ENCODE data around the gene PATL2.

The PATL2 gene

DNA sequence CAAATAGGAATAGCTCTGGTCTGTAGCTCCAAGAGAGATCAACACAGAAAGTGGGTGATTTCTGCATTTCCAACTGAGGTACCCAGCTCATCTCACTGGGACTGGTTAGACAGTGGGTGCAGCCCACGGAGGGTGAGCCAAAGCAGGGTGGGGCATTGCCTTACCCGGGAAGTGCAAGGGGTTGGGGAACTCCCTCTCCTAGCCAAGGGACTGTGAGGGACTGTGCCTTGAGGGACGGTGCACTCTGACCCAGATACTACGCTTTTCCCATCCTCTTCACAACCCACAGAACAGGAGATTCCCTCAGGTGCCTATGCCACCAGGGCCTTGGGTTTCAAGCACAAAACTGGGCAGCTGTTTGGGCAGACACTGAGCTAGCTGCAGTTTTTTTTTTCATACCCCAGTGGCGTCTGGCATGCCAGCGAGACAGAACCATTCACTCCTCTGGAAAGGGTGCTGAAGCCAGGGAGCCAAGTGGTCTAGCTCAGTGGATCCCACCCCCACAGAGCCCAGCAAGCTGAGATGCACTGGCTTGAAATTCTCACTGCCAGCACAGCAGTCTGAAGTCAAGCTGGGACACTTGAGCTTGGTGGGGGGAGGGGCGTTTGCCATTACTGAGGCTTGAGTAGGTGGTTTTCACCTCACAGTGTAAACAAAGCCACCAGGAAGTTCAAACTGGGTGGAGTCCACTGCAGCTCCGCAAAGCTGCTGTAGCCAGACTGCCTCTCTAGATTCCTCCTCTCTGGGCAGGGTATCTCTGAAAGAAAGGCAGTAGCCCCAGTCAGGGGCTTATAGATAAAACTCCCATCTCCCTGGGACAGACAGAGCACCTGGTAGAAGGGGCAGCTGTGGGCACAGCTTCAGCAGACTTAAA lies 28.1 kb downstream of the PATL2 start:
- DNase-seq, result peak; percentile 88

GRCh38 chr15:44682211-44682610 lies 28.9 kb downstream of the PATL2 start:
- DNase-seq, result no peak

DNA sequence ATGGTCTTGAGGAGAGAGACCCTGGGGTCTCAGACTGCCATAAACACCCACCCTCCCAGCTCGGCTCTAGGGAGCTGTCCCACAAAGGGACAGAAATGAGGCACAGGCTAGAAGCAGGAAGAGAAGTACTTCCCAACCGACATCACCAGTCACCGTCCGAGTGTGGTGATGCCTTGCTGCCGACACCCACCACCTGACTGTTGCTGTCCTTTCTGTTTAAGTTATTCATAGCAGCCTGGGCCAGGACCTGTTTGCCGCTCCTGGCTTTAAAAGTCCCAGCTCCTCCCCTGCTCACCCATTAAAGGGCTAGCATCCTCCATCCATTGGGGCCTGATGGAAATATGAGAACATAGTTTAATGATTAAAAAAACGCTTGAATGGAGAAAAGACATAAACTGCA lies 34.4 kb downstream of the PATL2 start:
- peak; percentile 52 for DNase-seq

DNA sequence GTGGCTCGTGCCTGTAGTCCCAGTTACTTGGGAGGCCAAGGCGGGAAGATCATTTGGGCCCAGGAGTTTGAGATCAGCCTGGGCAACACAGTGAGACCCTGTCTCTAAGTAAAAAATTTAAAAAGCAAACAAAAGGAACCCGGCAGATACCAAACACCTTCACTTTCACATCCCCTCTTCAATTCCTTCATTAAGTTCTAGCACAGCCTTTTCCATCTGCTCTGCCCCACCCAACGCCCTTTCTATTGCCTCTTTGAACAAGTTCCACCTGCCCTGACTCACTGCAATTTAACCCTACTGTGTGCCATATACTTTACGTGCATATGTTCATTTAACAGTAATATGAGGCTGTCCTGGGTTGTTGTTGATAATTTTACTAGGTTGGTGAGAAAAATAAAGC lies 35.2 kb downstream of the PATL2 start:
- no peak for DNase-seq

DNA sequence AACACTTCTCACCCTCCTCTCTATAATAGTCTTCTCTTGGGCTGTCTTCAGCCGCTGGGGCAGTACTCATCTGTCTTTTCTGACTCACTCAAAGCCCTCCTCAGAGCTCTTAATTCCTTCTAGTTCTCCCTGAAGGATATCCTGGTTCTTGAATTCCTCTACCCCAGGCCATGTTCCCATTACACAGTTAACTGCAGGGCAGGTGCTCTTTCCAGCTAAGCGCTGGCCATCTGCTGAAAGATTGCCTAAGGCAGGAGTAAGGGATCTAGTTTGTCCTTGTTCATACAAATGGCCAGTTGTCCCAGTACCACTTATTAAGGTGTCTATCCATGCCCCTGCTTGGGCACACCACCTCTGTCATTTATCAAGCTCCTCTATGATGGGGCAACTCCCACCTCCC lies 37.5 kb downstream of the PATL2 start:
- no peak for DNase-seq

- DNase-seq, result no peak
Observed at GRCh38 chr15:44670087-44670950, 40.8 kb downstream of the PATL2 start.

DNA sequence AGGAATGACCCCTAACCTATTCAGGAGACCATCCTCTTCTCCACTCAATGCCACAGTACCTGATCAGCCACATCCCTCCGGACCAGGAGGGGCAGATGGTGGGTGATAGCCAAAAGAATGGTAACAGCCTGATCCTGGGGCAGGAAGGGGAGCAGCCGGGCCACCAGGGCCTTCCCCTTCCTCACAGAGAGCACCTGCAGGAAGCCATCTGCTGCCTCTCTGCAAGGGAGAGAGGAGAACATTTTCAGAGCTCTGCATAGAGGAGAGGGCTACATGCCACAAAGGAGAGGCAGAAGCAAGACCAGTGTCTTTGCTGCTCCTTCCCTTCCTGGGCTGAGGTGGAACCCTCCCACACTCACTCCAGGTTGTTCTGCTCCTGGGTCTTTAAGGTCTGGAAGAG lies 42.2 kb downstream of the PATL2 start:
- no peak for DNase-seq

DNA sequence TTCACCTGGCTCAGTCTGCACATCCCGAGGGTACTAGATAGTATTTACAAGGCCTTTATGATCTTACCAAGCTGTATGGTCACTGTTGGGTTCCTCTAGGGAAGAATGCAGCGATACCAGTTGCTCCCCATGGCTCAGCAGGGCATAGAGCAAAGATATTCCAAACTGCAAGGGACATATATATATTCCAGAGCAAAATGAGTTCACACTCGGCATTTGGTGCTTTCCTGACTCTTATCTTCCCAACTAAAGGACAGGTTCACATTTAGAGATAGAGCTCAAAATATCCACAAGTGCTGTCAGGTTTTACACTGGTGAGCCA lies 44.1 kb downstream of the PATL2 start:
- DNase-seq, result no peak

- no peak for DNase-seq
Observed at GRCh38 chr15:44666210-44667038, 44.7 kb downstream of the PATL2 start.

- DNase-seq, result peak; percentile 98
Observed at GRCh38 chr15:44663410-44664308, 47.5 kb downstream of the PATL2 start, which contains the start of gene SPG11. SPG11 (minus strand) TSS chr15:44663662; CDS start chr15:44663647, 15 bp downstream.

DNA sequence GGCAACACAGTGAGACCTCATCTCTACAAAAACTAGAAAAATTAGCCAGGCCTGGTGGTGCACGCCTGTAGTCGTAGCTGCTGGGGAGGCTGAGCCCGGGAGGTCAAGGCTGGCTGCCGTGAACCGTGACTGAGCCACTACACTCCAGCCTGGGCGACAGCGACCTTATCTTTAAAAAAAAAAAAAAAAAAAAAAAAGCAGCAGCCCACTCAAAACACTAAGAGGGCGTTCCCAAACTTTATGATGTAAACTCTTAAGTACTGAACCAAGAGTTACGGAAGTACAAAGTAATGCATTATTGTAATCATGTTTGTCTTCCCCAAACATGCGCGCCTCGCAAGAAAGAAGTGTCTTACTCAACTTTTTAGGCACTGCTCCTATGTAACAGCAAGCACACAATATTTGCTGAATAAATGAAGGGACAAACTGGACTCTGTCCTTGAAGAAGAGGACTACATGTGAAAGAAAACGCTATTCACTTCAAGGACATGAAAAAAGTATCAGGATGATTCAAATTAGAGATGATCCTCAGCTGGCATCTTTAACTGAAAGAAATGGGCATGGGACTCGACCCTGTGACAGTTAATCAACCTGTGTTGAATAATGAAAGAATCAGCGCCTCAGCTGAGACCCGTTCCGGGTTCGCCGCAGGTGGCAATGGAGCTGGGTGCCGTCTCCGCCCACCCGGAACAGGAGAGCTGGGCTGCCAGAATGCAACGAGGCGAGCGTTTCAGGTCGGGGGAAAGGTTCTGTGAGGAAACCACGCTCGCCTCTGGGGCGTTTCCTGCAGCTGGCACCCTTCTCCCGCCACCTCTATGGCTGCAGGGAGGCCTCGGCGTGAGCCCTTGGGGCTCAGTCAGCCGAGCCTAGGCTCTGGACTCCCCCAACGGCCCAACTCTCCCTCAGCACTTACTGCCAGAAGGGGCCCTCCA lies 48.4 kb downstream of the PATL2 start:
- DNase-seq, result peak; percentile 88

GRCh38 chr15:44661576-44661975 lies 49.5 kb downstream of the PATL2 start:
- no peak for DNase-seq

- no peak for DNase-seq
Observed at GRCh38 chr15:44659056-44659455, 52.1 kb downstream of the PATL2 start.

DNA sequence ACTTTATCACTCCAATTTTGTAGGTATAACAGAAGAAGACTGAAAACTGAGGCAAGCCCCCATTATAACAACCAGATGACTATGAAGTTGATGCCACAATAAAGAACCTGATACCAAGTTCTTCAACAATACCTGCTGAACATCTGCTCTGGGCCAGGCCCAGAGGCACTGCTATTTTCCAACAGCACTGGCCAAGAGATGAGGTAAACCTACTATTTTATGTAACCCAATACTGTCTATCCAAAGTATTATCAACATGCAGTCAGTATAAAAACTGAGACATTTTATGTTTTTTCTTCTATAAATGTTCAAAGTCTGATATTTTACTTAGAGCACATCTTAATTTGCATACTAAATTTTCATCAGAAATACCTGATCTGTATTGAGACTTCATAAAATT lies 53.7 kb downstream of the PATL2 start:
- no peak for DNase-seq

DNA sequence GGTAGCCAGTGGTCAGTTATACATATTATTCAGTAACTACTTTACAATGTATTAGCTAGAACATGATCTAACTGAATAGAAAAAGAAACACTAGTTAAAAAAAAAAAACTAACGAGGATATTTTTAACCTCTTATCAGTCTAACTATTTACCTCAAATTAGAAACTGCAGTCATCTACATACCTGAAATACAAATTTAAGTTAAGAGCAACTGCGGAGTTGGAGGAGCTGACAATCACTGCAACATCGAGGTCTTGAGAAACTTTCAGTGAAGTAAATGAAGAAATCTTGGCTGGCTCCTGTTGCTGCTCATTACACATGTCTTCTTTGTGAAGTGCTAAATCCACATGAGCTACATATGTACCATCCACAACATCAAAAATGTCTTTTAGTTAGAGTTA lies 54.2 kb downstream of the PATL2 start:
- DNase-seq, result no peak

GRCh38 chr15:44656298-44656697 lies 54.8 kb downstream of the PATL2 start:
- DNase-seq, result no peak

DNA sequence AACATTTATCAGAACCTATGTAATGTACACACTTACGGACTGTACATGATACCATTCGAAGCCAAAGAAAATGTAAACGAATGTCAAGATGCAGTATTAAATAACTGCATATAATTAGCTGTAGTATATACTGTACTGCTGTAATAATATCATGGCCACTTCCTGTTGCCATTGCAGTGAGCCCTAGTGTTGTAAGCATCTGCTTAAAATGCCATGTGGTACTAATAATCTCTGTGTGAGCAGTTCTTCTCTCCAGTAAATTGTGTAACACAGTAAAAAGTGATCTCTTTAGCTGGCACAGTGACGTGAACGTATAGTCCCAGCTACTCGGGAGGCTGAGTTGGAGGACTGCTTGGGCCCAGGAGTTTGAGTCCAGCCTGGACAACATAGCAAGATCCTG lies 56.3 kb downstream of the PATL2 start:
- DNase-seq, result no peak

DNA sequence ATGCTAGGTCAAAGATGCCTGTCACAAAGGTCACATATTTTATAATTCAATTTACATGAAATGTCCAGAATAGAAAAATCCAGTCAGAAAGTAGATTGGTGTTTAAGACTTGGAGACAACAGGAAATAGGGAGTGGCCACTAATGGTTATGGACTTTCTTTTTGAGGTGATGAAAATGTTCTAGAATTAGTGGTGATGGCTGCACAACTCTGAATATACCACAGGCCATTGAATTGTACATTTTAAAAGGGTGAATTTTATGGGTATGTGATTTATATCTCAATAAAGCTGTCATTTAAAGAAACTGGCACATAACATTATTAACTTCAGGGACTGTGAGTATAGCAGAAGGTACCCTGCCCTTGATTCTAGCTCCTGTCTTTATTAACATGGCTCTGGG lies 63.5 kb downstream of the PATL2 start:
- DNase-seq, result no peak

DNA sequence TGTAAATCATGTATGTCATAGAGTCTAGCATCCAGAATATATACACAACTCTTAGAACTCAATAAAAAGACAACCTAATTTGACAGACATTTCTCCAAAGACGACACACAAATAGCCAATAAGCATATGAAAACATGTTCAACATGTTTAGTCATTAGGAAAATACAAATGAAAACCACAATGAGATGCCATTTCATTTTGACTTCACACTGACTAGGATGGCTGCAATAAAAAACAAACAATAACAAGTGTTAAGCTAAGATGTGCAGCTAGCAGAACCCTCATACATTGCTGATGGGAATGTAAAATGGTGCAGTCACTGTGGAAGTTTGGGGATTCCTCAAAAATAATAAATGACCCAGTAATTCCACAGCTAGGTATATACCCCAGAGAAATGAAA lies 64.1 kb downstream of the PATL2 start:
- DNase-seq, result no peak

DNA sequence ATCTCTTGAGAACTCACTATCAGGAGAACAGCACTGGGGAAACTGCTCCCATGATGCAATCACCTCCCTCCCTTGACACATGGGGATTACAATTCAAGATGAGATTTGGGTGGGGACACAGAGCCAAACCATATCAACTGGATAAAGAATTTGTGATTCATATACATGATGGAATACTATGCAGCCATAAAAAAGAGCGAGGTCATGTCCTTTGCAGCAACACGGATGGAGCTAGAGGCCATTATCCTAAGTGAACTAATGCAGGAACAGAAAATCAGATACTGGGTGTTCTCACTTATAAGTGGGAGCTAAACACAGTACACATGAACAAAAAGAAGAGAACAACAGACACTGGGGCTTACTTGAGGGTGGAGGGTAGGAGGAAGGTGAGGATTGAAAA lies 64.7 kb downstream of the PATL2 start:
- no peak for DNase-seq

GRCh38 chr15:44641651-44642050 lies 69.5 kb downstream of the PATL2 start:
- DNase-seq, result no peak

Data from CD4-positive, alpha-beta T cell treated with Interleukin-15 for 1 hour (primary cell).